EL (cell line): ENCODE data around the gene CLEC2L.

Source experiments
- DNase-seq: peaks from one replicate; pipeline ENCODE4 v3.0.0-alpha.2; 2016

Gene CLEC2L

GRCh38 chr7:139580435-139580834 is 57.0 kb downstream of the CLEC2L start:
- no peak for DNase-seq

DNA sequence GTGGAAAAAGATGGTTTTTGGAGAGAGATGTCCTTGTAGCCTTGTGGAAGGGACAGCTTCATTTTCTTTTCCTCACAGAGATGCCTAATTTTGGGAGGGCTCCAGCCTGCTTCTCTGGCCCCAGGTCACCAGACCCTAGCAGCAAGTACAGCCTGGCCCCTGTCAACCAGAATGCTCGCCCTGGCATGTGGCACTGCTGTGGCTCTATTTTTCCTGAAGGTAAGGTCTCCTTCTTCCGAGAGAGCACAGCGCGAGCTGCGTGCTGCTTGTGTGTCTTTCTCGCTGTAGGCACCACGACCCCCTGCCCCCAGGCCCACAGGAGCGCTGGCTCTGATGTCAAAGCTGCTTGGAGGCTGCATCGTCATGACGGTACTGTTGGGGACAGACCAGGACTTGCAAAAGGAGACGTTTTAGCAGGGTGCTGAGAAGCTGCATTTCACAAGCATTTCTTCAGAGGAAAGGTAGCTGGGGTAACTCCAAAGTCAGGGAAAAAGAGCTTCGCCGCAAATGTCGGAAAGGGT is 58.7 kb downstream of the CLEC2L start:
- DNase-seq: no peak

DNA sequence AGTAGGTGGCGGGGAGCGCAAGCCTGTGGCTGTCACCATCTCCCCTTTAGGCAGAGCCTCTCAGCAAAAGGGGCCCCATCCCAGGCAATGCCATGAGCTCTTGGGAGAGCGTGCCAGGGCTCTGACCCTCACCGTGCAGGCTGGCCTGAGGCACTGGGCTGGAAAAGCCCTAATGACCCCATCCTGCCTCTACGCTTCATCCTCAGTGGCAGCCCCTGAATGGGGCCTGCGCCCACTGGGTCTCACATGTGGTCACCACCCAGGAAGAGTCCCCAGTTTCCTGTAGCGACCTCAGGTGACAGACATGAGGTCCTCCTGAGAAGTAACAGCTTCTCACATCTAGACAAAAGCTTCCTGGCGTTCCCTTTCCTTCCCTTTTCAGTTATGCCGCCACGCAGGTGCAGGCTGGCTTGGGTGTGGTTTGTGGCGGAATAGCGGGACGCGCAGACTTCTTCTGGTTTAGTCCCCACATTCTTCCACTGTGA is 59.2 kb downstream of the CLEC2L start:
- no peak for DNase-seq

DNA sequence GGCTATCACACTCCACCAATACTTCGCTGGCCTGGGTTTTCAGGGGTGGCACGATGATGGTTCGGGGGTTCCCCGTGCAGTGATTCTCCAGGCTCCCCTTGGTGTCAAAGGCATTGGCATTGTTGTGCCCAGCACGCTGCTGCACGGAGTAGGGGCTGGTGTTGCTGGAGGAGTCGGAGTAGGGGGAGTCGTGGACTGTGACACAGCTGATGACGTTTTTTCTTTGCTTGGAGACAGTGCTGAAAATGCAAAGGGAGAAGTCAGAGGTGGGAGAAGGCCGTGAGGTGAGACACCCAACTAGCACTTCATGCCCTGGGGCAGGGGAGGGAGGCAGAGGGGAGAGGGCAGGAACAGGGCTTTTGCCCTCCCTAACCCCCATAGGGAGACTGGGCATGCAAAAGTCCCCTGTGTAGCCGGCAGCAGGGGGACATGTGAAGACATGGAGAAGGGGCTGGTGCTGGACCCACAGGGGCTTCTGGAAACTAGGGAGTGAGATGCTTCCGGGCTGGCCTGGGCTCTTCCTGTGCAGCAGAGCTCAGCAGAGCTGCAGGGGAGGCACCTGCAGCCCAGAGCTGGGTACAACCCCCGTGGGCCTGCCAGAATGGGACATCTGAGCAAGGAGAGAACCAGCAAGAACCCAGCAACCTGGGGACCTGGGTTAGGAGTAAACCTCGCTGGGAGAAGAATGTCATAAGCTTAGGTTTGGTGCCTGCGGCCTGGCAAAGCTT is 60.5 kb downstream of the CLEC2L start:
- no peak for DNase-seq

GRCh38 chr7:139585042-139585441 is 61.6 kb downstream of the CLEC2L start:
- DNase-seq: no peak

DNA sequence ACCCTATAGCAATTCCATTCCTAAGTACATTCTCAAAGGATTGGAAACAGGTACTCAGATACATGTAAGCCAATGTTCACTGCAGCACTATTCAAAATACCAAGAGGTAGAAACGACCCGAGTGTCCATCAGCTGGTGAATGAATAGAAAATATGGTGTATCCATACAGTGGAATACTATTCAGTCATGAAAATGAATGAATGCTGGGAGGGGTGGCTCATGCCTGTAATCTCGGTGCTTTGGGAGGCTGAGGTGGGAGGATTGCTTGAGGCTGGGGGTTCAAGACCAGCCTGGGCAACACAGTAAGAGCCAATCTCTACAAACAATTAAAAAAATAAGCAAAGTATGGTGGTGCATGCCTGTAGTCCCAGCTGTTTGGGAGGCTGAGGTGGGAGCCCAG is 62.8 kb downstream of the CLEC2L start:
- DNase-seq: no peak

DNA sequence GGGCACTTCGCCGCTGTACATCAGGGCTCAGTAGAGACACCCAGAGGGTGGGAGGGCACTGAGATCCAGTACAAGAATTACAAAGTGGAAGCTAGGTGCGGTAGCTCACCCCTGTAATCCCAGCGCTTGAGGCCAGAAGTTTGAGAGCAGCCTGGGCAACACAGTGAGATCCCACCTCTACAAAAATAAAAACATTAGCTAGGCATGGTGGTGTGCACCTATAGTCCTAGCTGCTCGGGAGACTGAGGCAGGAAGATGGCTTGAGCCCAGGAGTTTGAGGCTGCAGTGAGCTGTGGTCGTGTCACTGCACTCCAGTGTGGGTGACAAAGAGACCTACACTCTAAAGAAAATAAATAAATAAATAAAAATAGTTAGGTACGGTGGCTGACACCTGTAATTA is 64.0 kb downstream of the CLEC2L start:
- no peak for DNase-seq

GRCh38 chr7:139588632-139589031 is 65.1 kb downstream of the CLEC2L start:
- DNase-seq: no peak

DNA sequence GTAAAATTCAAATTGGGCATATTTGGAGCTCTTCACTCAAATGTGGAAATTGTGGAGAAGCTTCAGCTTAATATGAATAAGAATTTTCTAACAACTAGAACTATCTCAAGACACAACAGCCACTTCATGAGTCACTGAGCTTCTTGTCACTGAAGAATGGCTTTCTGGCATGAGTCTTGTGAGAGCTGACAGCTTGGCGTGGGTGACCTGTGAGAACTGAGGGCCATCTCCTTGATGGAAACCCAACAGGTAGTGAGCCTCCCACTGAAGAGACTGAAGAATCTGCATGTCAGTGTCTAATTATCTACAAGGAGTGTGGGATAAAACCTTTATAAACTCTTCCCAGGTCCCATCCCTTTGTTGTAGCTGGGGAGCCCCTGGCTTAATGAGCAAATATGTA is 66.0 kb downstream of the CLEC2L start:
- DNase-seq: no peak

DNA sequence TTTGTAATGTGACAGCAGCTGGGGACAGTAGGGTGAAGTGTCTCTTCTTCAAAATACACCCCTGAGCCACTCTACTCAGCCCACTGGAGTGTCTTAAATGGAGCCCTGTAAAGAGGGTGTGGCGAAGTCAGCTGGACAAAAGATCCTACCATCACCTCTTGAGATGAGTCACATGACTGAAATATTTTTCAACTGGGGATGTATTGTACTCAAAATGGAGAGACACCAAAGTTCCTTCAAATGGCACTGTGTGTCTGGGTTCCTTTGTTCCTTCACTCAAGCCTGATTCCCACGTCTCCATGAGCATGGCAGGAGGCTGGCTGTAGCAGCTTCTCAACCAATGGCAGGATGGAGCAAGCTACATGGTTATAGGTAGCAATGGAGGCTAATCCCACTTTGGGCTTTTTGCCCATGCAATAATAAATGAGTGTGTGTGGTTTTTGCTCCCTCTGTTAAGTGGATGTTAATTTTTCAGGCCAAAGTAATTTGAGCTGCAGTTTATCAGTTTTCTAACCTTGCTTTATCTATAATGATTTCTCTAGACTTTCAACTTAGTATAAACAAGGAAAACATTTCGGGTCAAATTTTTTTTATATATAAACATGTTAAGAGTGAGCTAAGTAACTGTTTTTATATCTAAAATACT is 68.2 kb downstream of the CLEC2L start:
- no peak for DNase-seq

GRCh38 chr7:139592801-139593461 is 69.4 kb downstream of the CLEC2L start:
- no peak for DNase-seq

DNA sequence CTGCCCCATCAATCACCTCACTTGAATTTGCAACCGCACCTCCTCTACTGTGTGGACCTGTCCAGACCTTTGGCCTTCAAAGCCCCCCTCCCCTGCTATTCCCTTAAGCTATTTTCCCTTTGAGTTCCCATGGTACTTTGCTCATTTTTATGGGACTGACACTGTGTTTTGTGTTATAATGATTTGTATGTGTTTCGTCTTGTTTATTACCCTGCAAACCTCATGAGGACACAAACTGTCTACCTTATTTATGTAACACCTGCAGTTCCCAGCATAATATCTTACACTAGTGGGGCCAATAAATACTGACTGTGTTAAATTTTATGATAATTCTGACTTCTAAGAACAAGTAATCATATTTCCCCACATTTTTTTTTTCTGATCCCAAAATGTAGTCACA is 70.6 kb downstream of the CLEC2L start:
- DNase-seq: no peak
